Measurements from ENCODE around the gene RBFOX1.

DNA sequence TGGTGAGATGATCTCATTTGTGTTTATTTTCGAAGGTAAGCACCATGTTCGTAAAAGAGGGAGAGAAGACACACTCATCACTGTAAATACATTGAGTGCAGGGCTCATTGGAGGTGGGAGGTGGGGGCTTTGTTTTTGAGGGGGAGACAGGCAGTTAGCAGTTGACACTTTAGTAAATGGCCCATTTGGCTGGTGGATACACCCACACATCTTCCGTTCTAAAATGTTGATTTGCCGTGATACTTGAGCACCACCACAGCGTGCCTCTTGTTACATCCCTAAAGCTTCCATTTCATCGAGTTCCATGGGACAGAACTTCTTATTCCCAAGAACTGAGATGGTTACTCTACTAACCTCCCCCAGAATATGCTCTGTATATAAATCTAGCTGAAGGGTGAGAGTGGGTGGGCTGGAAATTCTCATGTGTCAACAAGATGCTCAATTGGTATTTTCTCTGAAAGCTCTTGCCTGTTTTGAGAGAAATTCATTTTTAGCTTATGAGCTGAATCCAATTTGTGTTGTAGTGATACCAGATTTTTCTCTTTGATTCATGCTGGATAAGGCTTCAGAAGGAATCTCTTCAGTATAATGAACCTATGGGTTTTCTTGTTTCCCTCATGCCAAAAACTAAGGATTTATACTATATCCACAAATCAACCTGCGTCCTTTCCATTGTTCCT is 314.3 kb downstream of the RBFOX1 start:
- TF ChIP-seq CTCF (conservative IDR thresholded peaks at IDR 0.05; ENCODE audit: low read length) = no peak
- TF ChIP-seq EZH2phosphoT487 (IDR thresholded peaks at IDR 0.05; ENCODE audit: borderline replicate concordance) = no peak
